HEK293 (cell line): Measurements from ENCODE around the gene COL6A1.

Experiments used
- HOXA7 ChIP-seq: sonication (generic); formaldehyde crosslinking; IDR thresholded peaks from 2 replicates; pipeline ENCODE4 v1.8.1; 2022; ENCODE audit warnings: missing genetic modification reagents, borderline replicate concordance
- IKZF3 ChIP-seq: fragments of 450-650 bp; IDR thresholded peaks from 2 replicates; pipeline ENCODE4 v1.5.0; 2018; ENCODE audit warnings: missing biosample characterization, mild to moderate bottlenecking, missing genetic modification characterization, moderate library complexity
- KLF1 ChIP-seq: fragments of 450-650 bp; formaldehyde crosslinking; IDR thresholded peaks from 2 replicates; pipeline ENCODE4 v1.5.1; 2016; ENCODE audit warnings: missing biosample characterization, missing genetic modification characterization
- KLF8 ChIP-seq: fragments of 450-650 bp; formaldehyde crosslinking; IDR thresholded peaks from 2 replicates; pipeline ENCODE4 v1.5.1; 2016; ENCODE audit warnings: missing biosample characterization, missing genetic modification characterization
- OSR2 ChIP-seq: fragments of 450-650 bp; formaldehyde crosslinking; IDR thresholded peaks from 2 replicates; pipeline ENCODE4 v1.5.1; 2016; ENCODE audit warnings: missing biosample characterization, missing genetic modification characterization
- SP7 ChIP-seq: fragments of 450-650 bp; formaldehyde crosslinking; IDR thresholded peaks from 2 replicates; pipeline ENCODE4 v1.5.1; 2016; ENCODE audit warnings: missing biosample characterization, missing genetic modification characterization
- YY1 ChIP-seq: fragments of 450-650 bp; formaldehyde crosslinking; IDR thresholded peaks from 2 replicates; pipeline ENCODE4 v1.5.1; 2018; ENCODE audit warnings: missing biosample characterization, missing genetic modification characterization
- ZBTB1 ChIP-seq: fragments of 450-650 bp; formaldehyde crosslinking; IDR thresholded peaks from 2 replicates; pipeline ENCODE4 v1.5.1; 2016; ENCODE audit warnings: missing biosample characterization, missing genetic modification characterization
- ZBTB10 ChIP-seq: fragments of 450-650 bp; formaldehyde crosslinking; IDR thresholded peaks from 2 replicates; pipeline ENCODE4 v1.5.1; 2016; ENCODE audit warnings: missing biosample characterization, missing genetic modification characterization
- ZIC2 ChIP-seq: fragments of 450-650 bp; formaldehyde crosslinking; IDR thresholded peaks from 2 replicates; pipeline ENCODE4 v1.5.1; 2016; ENCODE audit warnings: missing biosample characterization, missing genetic modification characterization
- ZNF280D ChIP-seq: fragments of 450-650 bp; formaldehyde crosslinking; IDR thresholded peaks from 2 replicates; pipeline ENCODE4 v1.5.1; 2016; ENCODE audit warnings: missing biosample characterization, missing genetic modification characterization
- ZNF335 ChIP-seq: fragments of 450-650 bp; formaldehyde crosslinking; conservative IDR thresholded peaks from 2 replicates; pipeline ENCODE4 v1.5.1; 2016; ENCODE audit warnings: missing biosample characterization, missing genetic modification characterization
- ZNF391 ChIP-seq: fragments of 450-650 bp; formaldehyde crosslinking; IDR thresholded peaks from 2 replicates; pipeline ENCODE4 v1.5.1; 2016; ENCODE audit warnings: low read depth, missing biosample characterization, missing genetic modification characterization, borderline replicate concordance
- ZNF394 ChIP-seq: fragments of 450-650 bp; formaldehyde crosslinking; IDR thresholded peaks from 2 replicates; pipeline ENCODE4 v1.5.1; 2016; ENCODE audit warnings: missing biosample characterization, missing genetic modification characterization, mild to moderate bottlenecking, moderate library complexity, borderline replicate concordance
- ZNF433 ChIP-seq: fragments of 450-650 bp; formaldehyde crosslinking; IDR thresholded peaks from 2 replicates; pipeline ENCODE4 v1.5.1; 2016; ENCODE audit warnings: missing biosample characterization, missing genetic modification characterization, low read depth
- ZNF548 ChIP-seq: fragments of 450-650 bp; formaldehyde crosslinking; IDR thresholded peaks from 2 replicates; pipeline ENCODE4 v1.5.1; 2016; ENCODE audit warnings: missing biosample characterization, missing genetic modification characterization
- ZNF571 ChIP-seq: fragments of 450-650 bp; formaldehyde crosslinking; IDR thresholded peaks from 2 replicates; pipeline ENCODE4 v1.5.0; 2017; ENCODE audit warnings: missing biosample characterization, missing genetic modification characterization
- ZNF677 ChIP-seq: fragments of 450-650 bp; IDR thresholded peaks from 2 replicates; pipeline ENCODE4 v1.5.0; 2018; ENCODE audit warnings: missing biosample characterization, mild to moderate bottlenecking, missing genetic modification characterization, moderate library complexity
- ZSCAN23 ChIP-seq: fragments of 450-650 bp; formaldehyde crosslinking; IDR thresholded peaks from 2 replicates; pipeline ENCODE4 v1.5.1; 2016; ENCODE audit warnings: missing biosample characterization, missing genetic modification characterization
- ZSCAN30 ChIP-seq: fragments of 450-650 bp; IDR thresholded peaks from 2 replicates; pipeline ENCODE4 v1.5.1; 2018; ENCODE audit warnings: missing biosample characterization, mild to moderate bottlenecking, missing genetic modification characterization, moderate library complexity
- ZXDB ChIP-seq: fragments of 450-650 bp; formaldehyde crosslinking; IDR thresholded peaks from 2 replicates; pipeline ENCODE4 v1.5.1; 2016; ENCODE audit warnings: missing biosample characterization, missing genetic modification characterization
- TF ChIP-seq, protein P1 (sequence below): fragments of 450-650 bp; formaldehyde crosslinking; IDR thresholded peaks from 2 replicates; pipeline ENCODE4 v1.5.1; 2016; ENCODE audit warnings: missing biosample characterization, missing genetic modification characterization
- TF ChIP-seq, protein P2 (sequence below): fragments of 450-650 bp; IDR thresholded peaks from 2 replicates; pipeline ENCODE4 v1.5.1; 2018; ENCODE audit warnings: missing biosample characterization, missing genetic modification characterization
- TF ChIP-seq, protein P3 (sequence below): fragments of 450-650 bp; formaldehyde crosslinking; IDR thresholded peaks from 2 replicates; pipeline ENCODE4 v1.5.1; 2016; ENCODE audit warnings: missing biosample characterization, missing genetic modification characterization
- TF ChIP-seq, protein P4 (sequence below): fragments of 450-650 bp; formaldehyde crosslinking; optimal IDR thresholded peaks from 2 replicates; pipeline ENCODE3; 2016; ENCODE audit warnings: missing biosample characterization, mild to moderate bottlenecking, missing genetic modification characterization
- TF ChIP-seq, protein P5 (sequence below): fragments of 450-650 bp; formaldehyde crosslinking; IDR thresholded peaks from 2 replicates; pipeline ENCODE4 v1.5.1; 2016; ENCODE audit warnings: missing biosample characterization, missing genetic modification characterization

The COL6A1 gene

GRCh38 chr21:45973475-45974072 lies 8.0 kb upstream of the COL6A1 start (continued):
- TF ChIP-seq, protein P1, sequence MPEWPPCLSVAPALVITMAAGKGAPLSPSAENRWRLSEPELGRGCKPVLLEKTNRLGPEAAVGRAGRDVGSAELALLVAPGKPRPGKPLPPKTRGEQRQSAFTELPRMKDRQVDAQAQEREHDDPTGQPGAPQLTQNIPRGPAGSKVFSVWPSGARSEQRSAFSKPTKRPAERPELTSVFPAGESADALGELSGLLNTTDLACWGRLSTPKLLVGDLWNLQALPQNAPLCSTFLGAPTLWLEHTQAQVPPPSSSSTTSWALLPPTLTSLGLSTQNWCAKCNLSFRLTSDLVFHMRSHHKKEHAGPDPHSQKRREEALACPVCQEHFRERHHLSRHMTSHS (tag by site-specific recombination): no peak
- no peak for TF ChIP-seq ZNF391
- peak; percentile 94 for TF ChIP-seq ZIC2
- peak; percentile 67 for TF ChIP-seq OSR2 (tag by site-specific recombination)
- peak; percentile 68; the same call in 1 of the 2 replicates for TF ChIP-seq KLF8 (tag by site-specific recombination)
- peak; percentile 53 for TF ChIP-seq KLF1 (tag by site-specific recombination)
- peak; percentile 50; the same call in 1 of the 2 replicates for TF ChIP-seq ZSCAN30 (tag by site-specific recombination)
- TF ChIP-seq, protein P2, sequence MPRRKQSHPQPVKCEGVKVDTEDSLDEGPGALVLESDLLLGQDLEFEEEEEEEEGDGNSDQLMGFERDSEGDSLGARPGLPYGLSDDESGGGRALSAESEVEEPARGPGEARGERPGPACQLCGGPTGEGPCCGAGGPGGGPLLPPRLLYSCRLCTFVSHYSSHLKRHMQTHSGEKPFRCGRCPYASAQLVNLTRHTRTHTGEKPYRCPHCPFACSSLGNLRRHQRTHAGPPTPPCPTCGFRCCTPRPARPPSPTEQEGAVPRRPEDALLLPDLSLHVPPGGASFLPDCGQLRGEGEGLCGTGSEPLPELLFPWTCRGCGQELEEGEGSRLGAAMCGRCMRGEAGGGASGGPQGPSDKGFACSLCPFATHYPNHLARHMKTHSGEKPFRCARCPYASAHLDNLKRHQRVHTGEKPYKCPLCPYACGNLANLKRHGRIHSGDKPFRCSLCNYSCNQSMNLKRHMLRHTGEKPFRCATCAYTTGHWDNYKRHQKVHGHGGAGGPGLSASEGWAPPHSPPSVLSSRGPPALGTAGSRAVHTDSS (tag by site-specific recombination): no peak
- peak; percentile 98 for TF ChIP-seq ZNF335 (tag by site-specific recombination)
- TF ChIP-seq, protein P3, sequence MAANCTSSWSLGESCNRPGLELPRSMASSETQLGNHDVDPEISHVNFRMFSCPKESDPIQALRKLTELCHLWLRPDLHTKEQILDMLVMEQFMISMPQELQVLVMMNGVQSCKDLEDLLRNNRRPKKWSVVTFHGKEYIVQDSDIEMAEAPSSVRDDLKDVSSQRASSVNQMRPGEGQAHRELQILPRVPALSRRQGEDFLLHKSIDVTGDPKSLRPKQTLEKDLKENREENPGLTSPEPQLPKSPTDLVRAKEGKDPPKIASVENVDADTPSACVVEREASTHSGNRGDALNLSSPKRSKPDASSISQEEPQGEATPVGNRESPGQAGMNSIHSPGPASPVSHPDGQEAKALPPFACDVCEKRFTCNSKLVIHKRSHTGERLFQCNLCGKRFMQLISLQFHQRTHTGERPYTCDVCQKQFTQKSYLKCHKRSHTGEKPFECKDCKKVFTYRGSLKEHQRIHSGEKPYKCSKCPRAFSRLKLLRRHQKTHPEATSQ: 0 out of 2 replicates have a peak, but pooled peaks have one; percentile 14
- TF ChIP-seq HOXA7 (CRISPR knock-in tag): no peak
- no peak; the same call in 1 of the 2 replicates for TF ChIP-seq ZSCAN23 (tag by site-specific recombination)
- TF ChIP-seq ZNF280D (tag by site-specific recombination): no peak
- TF ChIP-seq ZNF394 (tag by site-specific recombination): peak; percentile 28; the same call in 1 of the 2 replicates
- TF ChIP-seq, protein P4, sequence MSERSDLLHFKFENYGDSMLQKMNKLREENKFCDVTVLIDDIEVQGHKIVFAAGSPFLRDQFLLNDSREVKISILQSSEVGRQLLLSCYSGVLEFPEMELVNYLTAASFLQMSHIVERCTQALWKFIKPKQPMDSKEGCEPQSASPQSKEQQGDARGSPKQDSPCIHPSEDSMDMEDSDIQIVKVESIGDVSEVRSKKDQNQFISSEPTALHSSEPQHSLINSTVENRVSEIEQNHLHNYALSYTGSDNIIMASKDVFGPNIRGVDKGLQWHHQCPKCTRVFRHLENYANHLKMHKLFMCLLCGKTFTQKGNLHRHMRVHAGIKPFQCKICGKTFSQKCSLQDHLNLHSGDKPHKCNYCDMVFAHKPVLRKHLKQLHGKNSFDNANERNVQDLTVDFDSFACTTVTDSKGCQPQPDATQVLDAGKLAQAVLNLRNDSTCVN: no peak
- TF ChIP-seq ZNF548 (tag by site-specific recombination): no peak; the same call in 1 of the 2 replicates
- peak; percentile 86 for TF ChIP-seq IKZF3
- TF ChIP-seq ZBTB10 (tag by site-specific recombination): peak; percentile 62
- no peak for TF ChIP-seq ZBTB1 (tag by site-specific recombination)
- TF ChIP-seq SP7: peak; percentile 86
- TF ChIP-seq, protein P5, sequence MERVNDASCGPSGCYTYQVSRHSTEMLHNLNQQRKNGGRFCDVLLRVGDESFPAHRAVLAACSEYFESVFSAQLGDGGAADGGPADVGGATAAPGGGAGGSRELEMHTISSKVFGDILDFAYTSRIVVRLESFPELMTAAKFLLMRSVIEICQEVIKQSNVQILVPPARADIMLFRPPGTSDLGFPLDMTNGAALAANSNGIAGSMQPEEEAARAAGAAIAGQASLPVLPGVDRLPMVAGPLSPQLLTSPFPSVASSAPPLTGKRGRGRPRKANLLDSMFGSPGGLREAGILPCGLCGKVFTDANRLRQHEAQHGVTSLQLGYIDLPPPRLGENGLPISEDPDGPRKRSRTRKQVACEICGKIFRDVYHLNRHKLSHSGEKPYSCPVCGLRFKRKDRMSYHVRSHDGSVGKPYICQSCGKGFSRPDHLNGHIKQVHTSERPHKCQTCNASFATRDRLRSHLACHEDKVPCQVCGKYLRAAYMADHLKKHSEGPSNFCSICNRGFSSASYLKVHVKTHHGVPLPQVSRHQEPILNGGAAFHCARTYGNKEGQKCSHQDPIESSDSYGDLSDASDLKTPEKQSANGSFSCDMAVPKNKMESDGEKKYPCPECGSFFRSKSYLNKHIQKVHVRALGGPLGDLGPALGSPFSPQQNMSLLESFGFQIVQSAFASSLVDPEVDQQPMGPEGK (tag by site-specific recombination): peak; percentile 94; the same call in 1 of the 2 replicates
- TF ChIP-seq ZNF433 (tag by site-specific recombination): no peak
- TF ChIP-seq ZNF571 (tag by site-specific recombination): no peak
- TF ChIP-seq ZNF677 (tag by site-specific recombination): no peak
- TF ChIP-seq ZXDB (tag by site-specific recombination): peak; percentile 83
- TF ChIP-seq YY1: no peak
